Stimulated activated CD4-positive, alpha-beta T cell treated with anti-CD3 and anti-CD28 coated beads, Interleukin-1b, Interleukin-23, amount 100 ng/mL, for 1 hour (primary cell): ENCODE measurements around the gene ENDOG.
A peak's percentile ranks its signal among the peaks of the same experiment; 100 is the strongest.
"Not testable (repeated sequence)": the region's sequence is repeated elsewhere in the genome, so short reads cannot be mapped to it uniquely, and the experiment has no call there.

Experiments
- DNase-seq, 2 donors: peaks; one replicate each; pipeline ENCODE4 v3.0.0-alpha.2; 2020; ENCODE audit warnings: low read depth in 2 of 2

The ENDOG gene

GRCh38 chr9:128828719-128829452 is 10.6 kb downstream of the ENDOG start:
- no peak for DNase-seq

- peak; percentile 81 to 89 for DNase-seq
These were observed 11.4 kb downstream of the ENDOG start, which contains the start of gene SPOUT1 for GRCh38 chr9:128829477-128830251. Gene SPOUT1, minus strand, starts transcription at chr9:128829794. Its CDS starts 14 bp downstream, at chr9:128829780.

GRCh38 chr9:128833696-128834095 is 15.4 kb downstream of the ENDOG start:
- no peak for DNase-seq

DNA sequence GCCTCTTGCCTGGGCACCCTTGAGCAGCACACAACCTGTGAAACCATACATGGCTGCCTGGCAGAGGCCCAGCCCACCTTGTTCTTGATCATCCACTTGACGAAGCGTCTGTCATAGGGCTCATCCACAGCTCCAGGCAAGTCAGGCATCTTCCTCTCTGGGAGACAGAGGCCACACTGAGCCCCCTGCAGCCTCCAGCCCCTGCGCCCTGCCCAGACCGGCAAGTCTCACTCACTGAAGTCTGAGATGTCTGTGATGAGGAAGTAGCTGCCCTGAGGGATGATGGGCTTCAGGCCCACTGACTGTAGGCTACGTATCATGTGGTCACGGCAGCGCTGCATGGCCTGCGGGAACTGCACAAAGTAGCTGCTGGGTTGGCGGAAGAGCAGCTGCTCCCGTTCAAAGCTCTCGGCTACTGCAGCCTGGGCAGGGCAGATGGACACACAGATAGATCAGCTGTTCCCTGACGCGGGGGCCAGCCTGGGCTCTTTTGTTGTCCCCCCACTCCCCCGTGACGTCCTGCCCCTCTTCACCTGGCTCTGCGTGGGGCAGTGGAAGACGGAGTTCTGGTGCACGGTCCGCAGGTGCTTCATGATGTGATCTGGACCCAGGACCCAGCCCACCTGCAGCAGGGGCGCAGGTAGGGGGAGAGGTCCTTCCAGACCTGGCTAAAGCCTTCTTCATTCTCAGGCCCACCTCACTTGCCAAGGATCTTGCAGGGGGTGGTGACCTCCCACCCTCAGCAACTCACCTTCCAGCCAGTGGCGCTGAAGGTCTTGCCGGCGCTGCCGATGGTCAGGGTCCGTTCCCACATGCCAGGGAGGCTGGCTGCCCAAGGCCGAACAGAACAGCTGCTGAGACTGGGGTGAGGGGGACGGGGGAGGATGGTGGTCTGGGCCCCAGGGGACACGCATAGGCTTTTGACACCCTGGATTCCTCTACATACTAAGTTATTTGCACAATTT is 17.2 kb downstream of the ENDOG start:
- no peak for DNase-seq

- no peak for DNase-seq
These were observed 18.3 kb downstream of the ENDOG start for GRCh38 chr9:128836509-128837145.

GRCh38 chr9:128838338-128838737 is 20.0 kb downstream of the ENDOG start:
- DNase-seq: no peak

DNA sequence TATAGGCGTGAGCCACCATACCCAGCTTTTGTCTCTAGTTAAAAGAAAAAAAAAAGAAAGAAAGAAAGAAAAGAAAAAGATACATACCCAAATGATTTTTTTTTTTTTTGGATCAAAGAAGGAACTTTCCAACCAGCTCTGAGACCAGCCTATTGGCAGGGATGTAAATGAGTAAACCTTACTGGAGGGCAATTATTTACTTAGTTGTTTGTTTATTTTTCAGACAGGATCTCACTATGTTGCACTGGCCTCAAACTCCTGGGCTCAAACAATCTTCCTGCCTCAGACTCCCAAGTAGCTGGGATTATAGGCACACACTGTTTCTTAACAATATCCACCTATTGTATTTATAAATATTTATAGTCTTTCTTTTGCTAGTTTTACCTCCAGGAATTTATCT is 22.2 kb downstream of the ENDOG start:
- DNase-seq: no peak

- DNase-seq: no peak
These were observed 23.6 kb downstream of the ENDOG start for GRCh38 chr9:128841694-128842492.

DNA sequence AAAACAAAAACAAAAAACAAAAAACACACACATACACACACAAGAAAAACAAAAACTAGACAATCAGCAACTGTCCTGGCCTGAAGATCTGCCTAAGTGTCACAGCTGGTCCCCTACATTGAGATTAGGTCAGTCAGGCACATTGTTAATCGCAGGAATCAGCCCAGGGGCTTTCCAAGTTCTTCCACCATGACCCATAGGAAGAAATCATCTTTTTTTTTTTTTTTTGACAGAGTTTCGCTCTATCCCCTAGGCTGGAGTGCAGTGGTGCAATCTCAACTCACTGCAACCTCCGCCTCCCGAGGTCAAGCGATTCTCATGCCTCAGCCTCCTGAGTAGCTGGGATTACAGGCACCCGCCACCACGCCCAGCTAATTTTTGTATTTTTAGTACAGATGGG is 24.9 kb downstream of the ENDOG start:
- not testable (repeated sequence) for DNase-seq

DNA sequence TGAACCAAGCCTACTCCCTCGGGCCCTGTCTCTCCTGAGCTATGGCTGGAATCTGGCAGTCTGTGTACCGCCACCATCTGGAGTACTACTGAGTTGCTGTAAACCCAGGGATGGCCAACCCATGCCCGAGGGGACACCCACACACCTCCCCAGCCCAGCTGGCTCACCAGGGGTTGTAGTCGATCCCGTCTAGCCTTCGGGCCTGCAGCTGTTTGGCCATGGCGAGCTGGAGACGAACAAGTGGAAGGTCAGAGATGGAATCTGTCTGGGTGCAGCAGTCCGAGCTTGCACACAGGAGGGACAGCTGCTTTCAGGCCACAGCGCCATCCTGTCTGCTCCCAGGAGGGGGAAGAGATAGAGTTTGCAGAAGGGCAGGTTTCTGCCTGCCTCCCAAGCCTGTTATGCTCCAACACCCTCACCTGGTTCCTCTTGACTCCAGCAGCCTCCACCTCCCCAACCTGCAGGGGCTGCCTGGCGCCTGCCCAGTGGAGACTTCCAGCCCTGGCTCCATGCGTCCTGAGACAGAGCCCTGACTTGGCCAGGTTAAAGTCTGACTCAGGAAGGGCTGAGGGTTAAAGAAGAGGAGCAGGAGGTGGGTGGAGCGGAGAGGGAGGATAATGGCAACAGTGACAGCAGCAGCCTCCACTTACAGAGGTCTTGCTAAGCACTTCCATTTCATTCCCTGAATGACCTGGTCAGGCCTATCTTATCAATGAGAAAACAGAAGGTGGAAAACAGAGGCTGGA is 27.1 kb downstream of the ENDOG start:
- DNase-seq: no peak

DNA sequence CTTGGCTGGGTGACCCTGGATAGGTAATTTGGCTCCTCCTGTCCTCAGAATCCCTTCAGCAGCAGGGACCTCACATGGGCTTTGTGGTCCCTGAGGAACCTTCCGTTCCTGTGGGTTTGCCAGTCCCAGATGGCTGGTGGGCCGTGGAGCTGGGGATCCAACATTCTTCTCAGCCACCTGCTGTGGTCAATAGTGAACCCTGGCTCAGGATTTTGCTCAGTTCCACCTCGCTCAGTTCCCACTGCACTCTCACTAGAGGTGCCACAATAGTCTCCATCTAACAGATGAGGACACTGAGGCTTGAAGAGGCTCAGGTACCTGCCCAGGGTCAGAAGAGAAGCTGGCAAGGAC is 28.4 kb downstream of the ENDOG start:
- no peak for DNase-seq

GRCh38 chr9:128847803-128848202 is 29.5 kb downstream of the ENDOG start:
- no peak for DNase-seq

GRCh38 chr9:128851024-128851423 is 32.7 kb downstream of the ENDOG start:
- DNase-seq: not testable (repeated sequence)

- DNase-seq: not testable (repeated sequence)
These were observed 33.7 kb downstream of the ENDOG start for GRCh38 chr9:128851779-128852600.

GRCh38 chr9:128852646-128853045 is 34.3 kb downstream of the ENDOG start:
- DNase-seq: not testable (repeated sequence)

DNA sequence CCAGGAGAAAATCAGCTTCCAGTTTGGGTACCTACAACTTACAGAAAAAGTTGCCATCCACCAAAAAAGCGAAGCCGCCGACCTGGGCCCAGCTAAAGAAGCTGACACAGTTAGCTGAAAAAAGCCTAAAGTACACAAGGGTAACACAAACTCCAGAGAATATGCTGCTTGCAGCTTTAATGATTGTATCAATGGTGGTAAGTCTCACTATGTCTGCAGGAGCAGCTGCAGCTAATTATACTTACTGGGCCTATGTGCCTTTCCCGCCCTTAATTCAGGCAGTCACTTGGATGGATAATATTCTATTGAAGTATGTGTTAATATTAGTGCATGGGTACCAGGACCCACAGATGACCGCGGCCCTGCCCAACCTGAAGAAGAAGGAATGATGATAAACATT is 36.2 kb downstream of the ENDOG start:
- DNase-seq: not testable (repeated sequence)

DNA sequence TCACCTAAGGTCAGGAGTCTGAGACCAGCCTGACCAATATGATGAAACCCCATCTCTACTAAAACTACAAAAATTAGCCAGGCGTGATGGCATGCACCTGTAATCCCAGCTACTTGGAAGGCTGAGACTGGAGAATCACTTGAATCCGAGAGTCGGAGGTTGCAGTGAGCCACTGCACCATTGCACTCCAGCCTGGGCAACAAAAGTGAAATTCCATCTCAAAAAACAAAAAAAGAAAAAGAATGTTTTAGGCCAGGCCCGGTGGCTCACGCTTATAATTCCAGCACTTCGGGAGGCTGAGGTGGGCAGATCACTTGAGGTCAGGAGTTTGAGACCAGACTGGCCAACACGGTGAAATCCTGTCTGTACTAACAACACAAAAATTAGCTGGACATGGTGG is 40.2 kb downstream of the ENDOG start:
- not testable (repeated sequence) for DNase-seq

DNA sequence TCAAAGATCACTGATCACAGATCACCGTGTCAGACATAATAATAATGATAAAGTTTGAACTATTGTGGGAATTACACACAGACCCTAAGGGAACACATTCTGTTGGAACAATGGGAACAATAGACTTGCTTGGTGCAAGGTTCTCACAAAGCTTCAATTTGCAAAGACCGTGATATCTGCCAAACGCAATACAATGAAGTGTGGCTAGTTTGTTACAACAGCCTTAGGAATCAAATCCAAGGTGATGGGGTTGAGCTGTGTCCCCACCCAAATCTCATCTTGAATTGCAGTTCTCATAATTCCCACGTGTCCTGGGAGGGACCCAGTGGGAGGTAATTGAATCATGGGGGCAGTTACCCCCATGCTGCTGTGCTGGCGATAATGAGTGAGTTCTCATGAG is 42.6 kb downstream of the ENDOG start:
- no peak for DNase-seq

DNA sequence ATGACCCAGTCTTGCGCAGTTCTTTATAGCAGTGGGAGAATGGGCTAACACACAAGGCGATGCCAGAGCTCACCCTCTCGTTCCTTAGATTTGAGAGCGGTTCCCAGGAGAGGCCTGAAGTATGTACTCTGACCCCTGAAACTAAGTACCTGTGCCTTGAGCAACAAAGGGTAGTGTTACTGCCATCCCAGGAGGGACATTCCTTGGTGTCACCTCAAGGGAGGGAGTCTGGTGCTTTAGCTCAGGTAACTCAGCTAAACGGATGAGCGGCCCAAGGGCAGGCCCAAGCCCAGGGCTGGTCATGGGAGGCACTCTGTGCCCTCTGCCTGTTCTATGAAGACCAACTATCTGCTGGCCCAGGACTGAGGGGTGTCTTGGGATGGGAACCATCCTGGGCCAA is 43.2 kb downstream of the ENDOG start:
- DNase-seq: no peak
